ENCODE data around the gene SCYGR3. TPM values are rescaled to one million over a fixed set of nuclear protein-coding genes. Genes with fewer than 3 reads are reported as not detected.
"Not testable (repeated sequence)": the region's sequence is repeated elsewhere in the genome, so short reads cannot be mapped to it uniquely, and the experiment has no call there.

Gene SCYGR3
- total RNA-seq, 3 donors from 2014 or later (not counting 1 experiment from before 2014, with no cell fraction given) = not detected

DNA sequence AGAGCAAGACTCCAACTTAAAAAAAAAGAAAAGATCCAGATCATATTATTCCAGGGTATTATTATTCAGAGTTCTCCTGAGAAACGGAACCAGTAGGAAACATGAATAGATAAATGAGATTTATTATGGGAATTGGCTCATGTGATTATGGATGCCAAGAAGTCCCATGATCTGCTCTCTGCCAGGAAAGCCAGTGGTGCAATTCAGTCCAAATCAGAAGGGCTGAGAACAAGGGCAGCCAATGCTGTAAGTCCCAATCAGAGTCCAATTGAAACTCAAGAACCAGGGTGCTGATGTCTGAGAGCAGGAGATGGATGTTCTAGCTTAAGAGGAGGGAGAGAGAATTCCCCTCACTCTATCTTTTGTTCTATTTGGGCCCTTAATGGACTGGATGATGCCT lies 8.2 kb downstream of the SCYGR3 start:
- WGBS (ENCODE audit: insufficient coverage) = 89% methylated on average over 1 of the region's 1 CpG
- H3K4me3 Mint-ChIP-seq = no peak overlapping the region
- Histone ChIP-seq H3K27ac (ENCODE audit: low read length) (no peak overlapping the region), H3K27me3 (ENCODE audit: control insufficient read depth, insufficient read depth, low read length) (peaks cover 8% of the 10 kb centered on the region), H3K9me3 (ENCODE audit: control insufficient read depth, insufficient read depth, low read length) (no peaks in the 10 kb centered on the region), H3K4me1 (ENCODE audit: control insufficient read depth, insufficient read depth, low read length) (peaks cover 4% of the 10 kb centered on the region), H3K4me3 (ENCODE audit: low read length) (no peak overlapping the region), H3K36me3 (ENCODE audit: control insufficient read depth, insufficient read depth, low read length) (no peaks in the 10 kb centered on the region)
- peaks cover 0 to 2% of the 10 kb centered on the region in 2 donors for H3K9me3 Mint-ChIP-seq
- DNase-seq (no peak), ATAC-seq (no peak)
- TF ChIP-seq, protein P1, sequence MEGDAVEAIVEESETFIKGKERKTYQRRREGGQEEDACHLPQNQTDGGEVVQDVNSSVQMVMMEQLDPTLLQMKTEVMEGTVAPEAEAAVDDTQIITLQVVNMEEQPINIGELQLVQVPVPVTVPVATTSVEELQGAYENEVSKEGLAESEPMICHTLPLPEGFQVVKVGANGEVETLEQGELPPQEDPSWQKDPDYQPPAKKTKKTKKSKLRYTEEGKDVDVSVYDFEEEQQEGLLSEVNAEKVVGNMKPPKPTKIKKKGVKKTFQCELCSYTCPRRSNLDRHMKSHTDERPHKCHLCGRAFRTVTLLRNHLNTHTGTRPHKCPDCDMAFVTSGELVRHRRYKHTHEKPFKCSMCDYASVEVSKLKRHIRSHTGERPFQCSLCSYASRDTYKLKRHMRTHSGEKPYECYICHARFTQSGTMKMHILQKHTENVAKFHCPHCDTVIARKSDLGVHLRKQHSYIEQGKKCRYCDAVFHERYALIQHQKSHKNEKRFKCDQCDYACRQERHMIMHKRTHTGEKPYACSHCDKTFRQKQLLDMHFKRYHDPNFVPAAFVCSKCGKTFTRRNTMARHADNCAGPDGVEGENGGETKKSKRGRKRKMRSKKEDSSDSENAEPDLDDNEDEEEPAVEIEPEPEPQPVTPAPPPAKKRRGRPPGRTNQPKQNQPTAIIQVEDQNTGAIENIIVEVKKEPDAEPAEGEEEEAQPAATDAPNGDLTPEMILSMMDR (IDR thresholded peaks at IDR 0.05) = no peak
- intact Hi-C loops (cut with micrococcal nuclease) = no loop called here
- H3K27me3 Mint-ChIP-seq (ENCODE audit: low read depth in 2 of 2) = peaks cover 8 to 18% of the 10 kb centered on the region in 2 donors
- H3K4me1 Mint-ChIP-seq = peaks cover 4 to 12% of the 10 kb centered on the region in 2 donors
- H3K36me3 Mint-ChIP-seq = no peaks in the 10 kb centered on the region
- H3K27ac Mint-ChIP-seq = no peak overlapping the region

DNA sequence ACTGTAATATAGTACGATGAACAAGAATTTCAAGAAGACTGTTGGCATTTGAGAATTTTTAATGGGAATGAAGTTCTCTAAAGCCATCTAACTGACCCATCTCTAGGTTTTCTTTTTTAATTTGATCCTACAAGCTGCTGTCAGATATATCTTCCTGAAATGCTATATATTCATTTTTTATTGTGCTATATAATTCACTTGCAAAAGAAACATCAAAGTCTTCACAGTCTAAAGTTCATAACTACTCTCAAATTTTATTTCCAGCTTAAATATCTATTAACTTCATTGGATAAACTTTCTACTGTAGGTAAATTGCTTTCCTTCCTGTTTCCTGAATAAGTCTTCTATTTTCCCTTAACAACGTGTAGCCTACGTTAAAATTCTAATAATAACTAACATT lies 12.3 kb downstream of the SCYGR3 start:
- DNase-seq (no peak), ATAC-seq (no peak)
- H3K4me1 Mint-ChIP-seq = no peaks in the 10 kb centered on the region
- peaks cover 8 to 21% of the 10 kb centered on the region in 2 donors for H3K27me3 Mint-ChIP-seq (ENCODE audit: low read depth in 2 of 2)
- peaks cover 0 to 2% of the 10 kb centered on the region in 2 donors for H3K9me3 Mint-ChIP-seq
- 40% methylated on average over 1 of the region's 3 CpGs for WGBS (ENCODE audit: insufficient coverage)
- intact Hi-C loops (cut with micrococcal nuclease) = no loop called here
- H3K27me3 ChIP-seq (ENCODE audit: control insufficient read depth, insufficient read depth, low read length) = peaks cover 5% of the 10 kb centered on the region
- H3K27ac Mint-ChIP-seq = no peak overlapping the region
- no peaks in the 10 kb centered on the region for H3K4me1 ChIP-seq (ENCODE audit: control insufficient read depth, insufficient read depth, low read length)
- no peaks in the 10 kb centered on the region for H3K36me3 Mint-ChIP-seq
- no peak overlapping the region for H3K4me3 ChIP-seq (ENCODE audit: low read length)
- H3K36me3 ChIP-seq (ENCODE audit: control insufficient read depth, insufficient read depth, low read length) = no peaks in the 10 kb centered on the region
- TF ChIP-seq, protein P1 (IDR thresholded peaks at IDR 0.05) = no peak
- no peak overlapping the region for H3K27ac ChIP-seq (ENCODE audit: low read length)
- H3K4me3 Mint-ChIP-seq = no peak overlapping the region
- H3K9me3 ChIP-seq (ENCODE audit: control insufficient read depth, insufficient read depth, low read length) = no peaks in the 10 kb centered on the region

DNA sequence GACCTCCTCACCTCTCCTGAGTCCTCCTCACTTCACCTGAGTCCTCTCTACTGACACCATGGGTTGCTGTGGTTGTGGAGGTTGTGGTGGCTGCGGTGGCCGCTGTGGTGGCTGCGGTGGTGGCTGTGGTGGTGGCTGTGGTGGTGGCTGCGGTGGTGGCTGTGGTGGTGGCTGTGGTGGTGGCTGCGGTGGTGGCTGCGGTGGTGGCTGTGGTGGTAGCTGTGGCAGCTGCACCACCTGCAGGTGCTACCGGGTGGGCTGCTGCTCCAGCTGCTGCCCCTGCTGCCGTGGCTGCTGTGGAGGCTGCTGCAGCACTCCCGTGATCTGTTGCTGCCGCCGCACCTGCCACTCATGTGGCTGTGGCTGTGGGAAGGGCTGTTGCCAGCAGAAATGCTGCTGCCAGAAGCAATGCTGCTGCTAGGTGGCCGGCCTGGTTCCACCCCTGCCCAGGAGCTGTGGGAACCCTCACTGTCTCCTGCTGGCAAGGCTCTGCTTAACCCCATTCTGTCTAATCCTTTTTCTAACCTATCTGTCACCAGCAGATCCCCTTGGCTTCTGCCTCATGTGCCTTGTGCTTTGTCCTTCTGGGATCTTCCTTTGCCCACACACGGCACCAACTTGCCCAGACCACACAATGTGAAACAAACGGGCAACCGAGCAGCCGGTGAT lies 15.7 kb downstream of the SCYGR3 start, which contains the start of gene SCYGR2:
Gene SCYGR2, plus strand, starts transcription at position 59 of the 669 bp plus-strand sequence. Its CDS starts 0 bp downstream, at position 59.
- H3K4me3 Mint-ChIP-seq; intact Hi-C loops (cut with micrococcal nuclease); H3K36me3 Mint-ChIP-seq; H3K9me3 ChIP-seq (ENCODE audit: control insufficient read depth, insufficient read depth, low read length); H3K27ac Mint-ChIP-seq; H3K4me1 Mint-ChIP-seq; DNase-seq; ATAC-seq; H3K9me3 Mint-ChIP-seq; H3K27me3 ChIP-seq (ENCODE audit: control insufficient read depth, insufficient read depth, low read length); H3K27ac ChIP-seq (ENCODE audit: low read length); H3K36me3 ChIP-seq (ENCODE audit: control insufficient read depth, insufficient read depth, low read length); H3K4me1 ChIP-seq (ENCODE audit: control insufficient read depth, insufficient read depth, low read length); H3K4me3 ChIP-seq (ENCODE audit: low read length): not testable (repeated sequence)
- H3K27me3 Mint-ChIP-seq (ENCODE audit: low read depth in 2 of 2) = peaks cover 16 to 34% of the 10 kb centered on the region in 2 donors
- 89% methylated on average over 14 of the region's 16 CpGs for WGBS (ENCODE audit: insufficient coverage)

DNA sequence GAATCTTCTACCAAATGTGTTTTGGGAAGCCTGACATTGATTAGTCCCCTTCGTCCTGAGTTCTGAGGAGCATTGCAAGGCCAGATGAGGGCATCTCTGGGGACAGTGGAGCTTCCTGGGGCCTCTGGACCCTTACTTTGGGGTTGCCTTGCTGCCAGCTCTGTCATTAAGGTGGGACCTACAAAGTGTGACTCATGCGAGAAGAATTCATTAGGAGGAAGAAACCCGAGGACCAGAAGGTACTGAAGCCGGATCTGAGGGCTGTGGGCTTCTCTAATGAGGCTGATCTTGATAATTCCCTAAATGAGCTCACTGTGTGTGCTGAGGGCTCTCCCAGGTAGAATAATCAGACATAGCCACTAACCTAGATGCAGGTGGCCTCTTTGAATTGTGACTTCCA lies 16.6 kb downstream of the SCYGR3 start:
- Histone ChIP-seq H3K27ac (ENCODE audit: low read length) (no peak overlapping the region), H3K9me3 (ENCODE audit: control insufficient read depth, insufficient read depth, low read length) (no peaks in the 10 kb centered on the region), H3K4me1 (ENCODE audit: control insufficient read depth, insufficient read depth, low read length) (no peaks in the 10 kb centered on the region), H3K27me3 (ENCODE audit: control insufficient read depth, insufficient read depth, low read length) (no peaks in the 10 kb centered on the region), H3K36me3 (ENCODE audit: control insufficient read depth, insufficient read depth, low read length) (no peaks in the 10 kb centered on the region), H3K4me3 (ENCODE audit: low read length) (no peak overlapping the region)
- H3K9me3 Mint-ChIP-seq = peaks cover 0 to 3% of the 10 kb centered on the region in 2 donors
- DNase-seq = no peak
- WGBS (ENCODE audit: insufficient coverage) = 88% methylated on average over 4 of the region's 4 CpGs
- H3K4me3 Mint-ChIP-seq = no peak overlapping the region
- peaks cover 14 to 30% of the 10 kb centered on the region in 2 donors for H3K27me3 Mint-ChIP-seq (ENCODE audit: low read depth in 2 of 2)
- H3K4me1 Mint-ChIP-seq = peaks cover 0 to 1% of the 10 kb centered on the region in 2 donors
- TF ChIP-seq, protein P1 (IDR thresholded peaks at IDR 0.05) = no peak
- no peak overlapping the region for H3K27ac Mint-ChIP-seq
- no peak for ATAC-seq
- intact Hi-C loops (cut with micrococcal nuclease) = no loop called here
- H3K36me3 Mint-ChIP-seq = no peaks in the 10 kb centered on the region
